Nucleus accumbens (tissue), 56 donors: ENCODE measurements around the gene RAC2.
"Not testable (repeated sequence)": the region's sequence is repeated elsewhere in the genome, so short reads cannot be mapped to it uniquely, and the experiment has no call there.

ENCODE experiments used
- DNase-seq, 56 donors: peaks; one replicate each; lab custom pipeline; 2025; lab: John Stamatoyannopoulos, UW

The RAC2 gene

DNA sequence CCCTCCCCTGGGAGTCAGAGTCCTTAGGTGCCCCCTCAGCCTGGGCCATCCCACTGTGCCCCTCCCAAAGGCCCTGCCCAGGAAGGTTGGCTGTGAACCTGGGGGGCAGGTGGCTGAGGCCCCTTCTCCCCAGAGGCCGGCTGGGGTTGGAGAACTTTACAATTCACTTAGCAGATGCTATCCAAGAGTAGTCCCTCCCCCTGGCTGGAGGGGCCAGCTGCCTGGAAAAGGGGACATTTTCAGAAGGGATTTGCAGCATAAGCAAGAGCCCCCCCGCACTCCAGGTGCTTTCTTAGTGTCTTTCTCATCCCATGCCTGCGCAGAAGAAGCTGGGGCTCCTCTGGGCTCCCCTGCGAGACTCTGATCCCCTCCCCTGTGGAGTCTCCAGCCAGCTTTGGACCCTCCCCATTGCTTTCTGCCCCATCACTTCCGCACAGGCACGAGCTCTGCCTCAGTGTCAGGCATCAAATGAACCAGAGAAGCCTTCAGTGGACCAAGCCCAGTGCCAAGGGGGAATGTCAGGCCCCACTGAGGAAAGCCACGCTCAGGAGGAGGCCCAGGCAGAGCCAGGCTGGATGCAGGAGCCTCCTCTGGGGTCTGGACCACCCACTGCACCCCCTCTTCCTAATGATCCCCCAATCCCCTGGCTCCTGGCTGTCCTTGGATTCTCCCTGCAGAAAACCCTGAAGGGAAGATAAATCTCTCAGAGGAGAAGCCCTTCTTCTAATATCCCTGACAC lies 35.5 kb downstream of the RAC2 start:
- no peak for DNase-seq

DNA sequence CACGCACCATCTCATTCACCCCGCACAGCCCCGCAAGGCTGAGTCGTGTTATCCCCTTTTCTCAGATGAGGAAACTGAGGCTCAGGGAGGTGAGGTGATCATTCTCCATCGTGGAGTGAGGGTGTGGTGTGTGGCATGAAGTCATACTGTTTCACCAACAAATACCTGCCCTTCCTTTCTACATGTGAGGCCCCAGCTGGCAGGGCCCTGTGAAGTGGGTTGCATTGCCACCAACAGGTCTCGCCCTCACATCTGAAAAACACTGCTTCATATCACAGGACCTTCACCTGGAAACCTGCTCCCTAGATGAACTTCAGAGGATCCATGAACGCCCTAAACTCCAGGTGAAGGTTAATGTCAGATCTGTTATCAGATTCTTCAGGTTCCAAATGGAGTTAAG lies 36.1 kb downstream of the RAC2 start:
- no peak for DNase-seq

DNA sequence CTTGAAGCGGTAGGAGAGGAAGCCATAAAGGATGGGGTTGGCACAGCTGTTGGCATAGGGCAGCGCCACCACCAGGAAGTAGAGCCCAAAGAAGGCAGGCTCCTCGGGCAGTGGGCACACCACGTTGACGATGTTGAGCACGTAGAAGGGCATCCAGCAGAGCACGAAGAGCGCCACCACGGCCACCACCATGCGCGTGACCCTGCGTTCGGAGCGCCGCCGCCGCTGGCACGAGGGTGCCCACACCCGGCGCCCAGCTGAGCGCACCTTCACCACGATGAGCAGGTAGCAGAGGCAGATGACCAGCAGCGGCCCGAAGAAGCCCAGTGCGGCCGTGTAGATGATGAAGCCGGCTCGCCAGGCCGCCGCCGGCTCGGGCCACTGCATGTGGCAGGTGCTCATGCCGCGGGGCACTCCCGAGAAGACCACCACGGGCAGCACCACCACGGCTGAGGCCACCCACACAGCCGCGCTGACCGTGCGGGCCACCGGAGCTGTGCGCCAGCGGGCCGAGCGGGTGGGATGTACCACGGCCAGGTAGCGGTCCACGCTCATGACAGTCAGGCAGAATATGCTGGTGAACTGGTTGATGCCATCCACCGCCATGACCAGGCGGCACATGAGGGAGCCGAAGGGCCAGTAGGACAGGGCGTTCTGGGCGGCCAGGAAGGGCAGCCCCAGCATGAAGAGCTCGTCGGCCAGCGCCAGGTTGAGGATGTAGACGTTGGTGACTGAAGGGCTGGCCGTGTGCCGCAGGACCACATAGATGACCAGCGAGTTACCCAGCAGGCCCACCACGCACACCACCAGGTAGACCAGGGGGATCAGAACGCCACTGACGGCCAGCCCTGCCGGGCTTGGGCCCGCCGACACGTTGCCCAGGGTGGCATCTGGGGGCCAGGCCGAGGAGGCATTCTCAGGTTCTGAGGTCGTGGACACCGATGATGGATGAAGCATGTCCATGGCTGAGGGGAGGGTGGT lies 36.9 kb downstream of the RAC2 start:
- no peak for DNase-seq

DNA sequence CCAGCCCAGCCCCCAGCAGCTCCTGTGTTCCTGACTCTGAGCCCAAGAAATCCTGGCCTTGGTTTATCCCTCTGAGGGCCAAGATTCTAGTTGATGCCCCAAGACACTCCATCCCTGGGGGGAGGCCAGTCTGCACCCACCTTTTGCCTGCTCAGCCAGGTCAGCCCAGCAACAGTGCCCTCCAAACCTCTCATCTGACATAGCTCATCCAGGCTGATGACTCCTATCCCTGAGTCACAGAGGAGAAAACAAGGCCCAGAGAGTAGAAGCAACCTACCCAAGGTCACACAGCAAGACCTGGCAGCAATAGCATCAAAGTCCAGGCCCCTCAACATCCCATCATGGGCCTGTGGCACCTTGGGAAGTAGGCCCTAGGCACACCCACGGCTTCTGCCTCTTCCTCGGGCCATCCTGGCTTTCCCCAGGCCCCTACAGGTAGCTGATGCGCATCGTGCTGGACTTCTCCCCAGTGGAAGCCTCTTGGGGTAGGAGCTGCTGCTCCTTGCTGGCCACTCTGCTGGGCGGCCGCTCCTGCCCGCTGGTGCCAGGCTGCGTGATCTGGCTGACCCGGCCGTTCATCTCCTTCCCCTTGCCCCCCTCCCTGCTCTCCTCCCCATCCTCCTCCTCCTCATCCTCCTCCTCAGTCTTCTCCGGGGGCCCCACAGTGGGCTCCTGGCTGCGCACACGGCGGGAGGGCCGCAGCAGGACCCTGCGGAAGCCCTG lies 37.8 kb downstream of the RAC2 start:
- no peak for DNase-seq

DNA sequence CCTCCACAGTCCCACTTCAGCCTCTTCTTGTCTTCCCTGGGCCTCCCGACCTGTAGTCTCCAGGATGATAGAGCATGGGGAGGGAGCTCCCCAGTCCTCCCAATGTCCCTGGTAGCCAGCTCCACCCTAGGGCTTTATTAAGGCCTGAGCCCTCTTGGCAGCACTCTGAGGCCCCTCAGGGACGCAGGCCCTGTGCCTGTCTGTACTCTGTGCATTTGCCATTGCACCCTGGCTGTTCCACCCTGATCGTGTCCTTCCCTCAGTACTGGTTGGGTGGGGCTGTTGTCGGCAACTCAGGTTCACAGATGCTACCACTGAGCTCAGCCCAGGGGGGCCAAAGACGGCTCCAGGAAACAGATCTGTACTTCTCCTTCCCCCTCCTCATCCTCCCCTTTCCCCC lies 39.0 kb downstream of the RAC2 start:
- no peak for DNase-seq

DNA sequence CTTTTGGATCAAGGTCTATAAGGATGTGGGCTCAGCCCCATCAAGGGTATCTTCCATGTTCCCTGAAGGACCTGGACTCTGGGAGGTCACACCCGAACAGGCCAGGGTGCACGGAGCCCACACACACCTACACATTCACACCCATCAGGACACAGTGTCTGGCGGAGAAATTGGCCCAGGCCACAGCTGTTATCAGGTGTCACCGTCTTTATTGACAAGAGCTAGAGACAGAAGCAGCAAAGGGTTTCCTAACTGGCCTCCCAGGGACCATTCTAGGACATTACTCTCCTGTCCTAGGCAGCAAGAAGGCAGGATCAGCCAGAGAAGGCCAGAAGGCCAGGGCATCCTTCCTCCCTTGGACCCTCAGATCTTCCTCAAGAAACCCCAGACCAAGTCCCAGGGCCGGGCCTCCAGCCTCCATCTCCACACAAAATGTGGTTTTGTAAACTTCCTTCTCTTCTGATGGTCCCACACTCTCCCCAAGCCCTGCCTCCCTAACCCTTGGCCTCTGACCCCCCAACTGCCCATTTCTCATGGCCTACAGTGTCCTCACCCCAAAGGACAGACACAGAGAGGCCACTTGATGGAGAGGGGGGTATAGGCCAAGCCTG lies 39.9 kb downstream of the RAC2 start:
- no peak for DNase-seq

DNA sequence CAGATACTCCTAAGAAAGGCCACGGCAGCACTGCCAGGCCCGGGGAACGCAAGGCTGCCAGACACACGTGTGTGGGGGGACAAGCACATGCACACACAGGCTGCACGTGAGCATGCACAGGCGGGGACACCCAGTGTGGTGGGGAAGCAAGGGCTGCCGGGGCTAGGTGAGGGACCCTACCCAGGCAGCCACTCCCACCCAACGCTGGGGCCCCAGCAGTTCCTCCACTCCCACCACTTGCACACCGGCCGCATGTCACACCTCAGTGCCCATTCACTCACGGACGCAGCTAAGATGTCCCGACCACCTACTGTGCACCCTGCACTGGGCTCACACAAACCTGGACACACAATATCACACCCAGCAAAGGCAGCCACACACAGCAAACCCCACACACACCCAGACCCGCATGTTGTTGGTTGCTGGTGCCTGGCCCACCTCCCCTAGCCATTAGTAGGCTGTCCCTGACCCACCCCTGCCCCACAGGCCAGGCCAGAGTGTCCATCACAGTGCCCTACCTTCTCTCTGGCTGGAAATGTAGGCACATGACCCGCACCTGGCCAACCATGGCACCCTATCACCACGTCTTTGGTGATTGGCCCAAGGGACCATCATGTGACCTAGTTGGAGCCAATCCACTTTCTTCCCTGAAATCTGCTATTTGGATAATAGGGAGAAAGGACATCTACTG lies 40.6 kb downstream of the RAC2 start:
- DNase-seq = no peak

DNA sequence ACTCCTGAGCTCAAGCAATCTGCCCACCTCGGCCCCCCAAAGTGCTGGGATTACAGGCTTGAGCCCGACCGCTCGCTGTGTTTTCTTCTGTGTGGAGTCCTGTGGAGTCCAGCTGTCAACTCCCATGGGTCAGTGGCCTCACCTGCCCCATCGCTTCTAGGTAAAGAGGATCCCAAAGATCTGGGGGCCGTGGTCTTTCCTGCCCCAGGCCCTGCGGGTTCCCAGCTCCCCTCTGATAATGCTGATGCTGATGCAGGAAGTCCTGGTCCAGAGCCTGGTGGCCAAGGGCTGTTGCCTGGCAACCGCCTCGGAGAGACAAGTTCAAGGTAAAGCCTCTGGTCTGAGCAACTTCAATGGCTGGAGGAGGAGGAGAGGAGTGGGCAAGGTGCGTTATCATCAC lies 41.4 kb downstream of the RAC2 start:
- no peak for DNase-seq

DNA sequence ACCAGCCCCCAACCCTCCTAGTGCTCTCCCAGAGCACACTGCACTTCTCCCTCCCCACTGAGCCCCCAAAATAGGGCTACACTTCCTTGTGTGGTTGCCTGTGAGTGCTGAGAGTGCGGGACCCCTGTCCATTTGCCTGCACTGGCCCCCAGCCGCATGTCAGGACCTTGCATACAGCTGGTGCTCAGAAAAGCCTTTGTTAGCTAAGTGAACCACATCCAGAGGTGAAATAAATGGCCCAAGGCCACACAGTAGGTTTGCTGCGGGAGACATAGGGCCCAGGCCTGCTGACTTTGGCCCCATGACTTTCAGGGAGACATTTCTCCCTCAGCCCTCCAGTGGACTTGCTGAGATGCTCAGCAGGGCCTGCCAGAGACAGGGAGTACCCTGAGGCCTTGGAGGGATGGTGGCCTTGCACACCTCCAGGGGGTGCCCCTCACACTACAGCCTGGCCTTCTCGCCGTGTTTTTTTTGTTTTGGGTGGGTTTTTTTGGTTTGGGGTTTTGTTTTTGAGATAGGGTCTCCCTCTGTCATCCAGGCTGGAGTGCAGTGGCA lies 42.0 kb downstream of the RAC2 start:
- no peak for DNase-seq

DNA sequence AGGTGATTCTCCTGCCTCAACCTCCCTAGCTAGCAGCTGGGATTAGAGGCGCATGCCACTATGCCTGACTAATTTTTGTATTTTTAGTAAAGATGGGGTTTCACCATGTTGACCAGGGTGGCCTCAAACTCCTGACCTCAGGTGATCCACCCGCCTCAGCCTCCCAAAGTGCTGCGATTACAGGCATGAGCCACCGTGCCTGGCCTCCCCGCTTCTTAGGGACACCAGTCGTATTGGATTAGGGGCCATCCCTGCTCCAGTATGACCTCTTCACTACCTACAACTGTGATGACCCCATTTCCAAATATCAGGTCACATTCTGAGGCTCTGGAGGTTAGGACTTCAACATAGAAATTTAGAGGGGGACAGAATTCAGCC lies 42.6 kb downstream of the RAC2 start:
- not testable (repeated sequence) for DNase-seq

DNA sequence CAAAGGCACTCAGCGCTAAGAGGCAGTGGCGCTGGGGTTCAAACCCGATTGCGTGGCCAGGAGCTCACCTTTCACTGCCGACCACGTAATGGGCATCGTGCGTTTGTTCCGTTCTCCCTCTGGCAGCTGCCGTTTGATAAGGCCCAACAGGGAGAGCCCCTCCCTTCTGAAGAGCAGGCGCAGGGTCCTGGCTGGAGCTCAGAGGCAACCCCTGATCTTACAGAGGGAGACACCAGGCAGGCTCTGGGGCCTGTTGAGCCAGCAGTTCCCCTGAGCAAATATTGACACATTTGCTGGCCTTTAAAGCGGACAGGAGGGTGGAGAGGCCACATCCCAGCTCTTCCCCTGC lies 44.3 kb downstream of the RAC2 start:
- DNase-seq = no peak

DNA sequence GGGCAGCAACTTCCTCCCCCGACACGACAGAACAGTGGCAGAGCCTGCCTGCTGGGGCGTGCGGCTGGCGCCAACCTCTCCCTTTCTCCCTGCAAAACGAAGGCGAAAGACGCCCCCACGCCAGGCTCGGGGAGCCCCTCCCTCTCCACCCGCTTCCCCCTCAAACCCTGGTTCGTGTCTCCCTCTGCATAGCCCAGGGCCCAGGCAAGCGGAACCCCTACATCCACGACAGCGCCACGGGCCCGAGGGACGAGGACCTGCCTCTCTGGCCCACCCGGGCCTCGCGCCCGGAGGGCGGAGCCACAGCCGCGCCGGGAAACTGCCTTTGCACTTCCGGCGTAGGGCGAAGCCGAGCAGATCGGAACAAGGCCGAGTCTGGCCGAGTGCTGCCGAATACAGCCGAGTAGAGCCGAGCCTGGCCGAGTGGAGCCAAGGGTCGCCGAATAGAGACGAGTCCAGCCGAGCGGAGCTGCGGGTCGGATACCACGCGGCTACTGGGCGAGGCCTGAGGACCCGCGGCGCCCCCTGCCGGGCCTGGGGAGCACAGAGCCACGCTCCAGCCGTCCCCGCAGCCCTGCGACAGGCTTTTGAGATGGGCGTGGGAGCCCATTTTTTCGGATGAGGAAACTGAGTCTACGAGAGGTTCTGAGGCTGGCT lies 44.8 kb downstream of the RAC2 start:
- DNase-seq = peak in 55 of 56 donors; percentile 72 to 99 (median 97)

DNA sequence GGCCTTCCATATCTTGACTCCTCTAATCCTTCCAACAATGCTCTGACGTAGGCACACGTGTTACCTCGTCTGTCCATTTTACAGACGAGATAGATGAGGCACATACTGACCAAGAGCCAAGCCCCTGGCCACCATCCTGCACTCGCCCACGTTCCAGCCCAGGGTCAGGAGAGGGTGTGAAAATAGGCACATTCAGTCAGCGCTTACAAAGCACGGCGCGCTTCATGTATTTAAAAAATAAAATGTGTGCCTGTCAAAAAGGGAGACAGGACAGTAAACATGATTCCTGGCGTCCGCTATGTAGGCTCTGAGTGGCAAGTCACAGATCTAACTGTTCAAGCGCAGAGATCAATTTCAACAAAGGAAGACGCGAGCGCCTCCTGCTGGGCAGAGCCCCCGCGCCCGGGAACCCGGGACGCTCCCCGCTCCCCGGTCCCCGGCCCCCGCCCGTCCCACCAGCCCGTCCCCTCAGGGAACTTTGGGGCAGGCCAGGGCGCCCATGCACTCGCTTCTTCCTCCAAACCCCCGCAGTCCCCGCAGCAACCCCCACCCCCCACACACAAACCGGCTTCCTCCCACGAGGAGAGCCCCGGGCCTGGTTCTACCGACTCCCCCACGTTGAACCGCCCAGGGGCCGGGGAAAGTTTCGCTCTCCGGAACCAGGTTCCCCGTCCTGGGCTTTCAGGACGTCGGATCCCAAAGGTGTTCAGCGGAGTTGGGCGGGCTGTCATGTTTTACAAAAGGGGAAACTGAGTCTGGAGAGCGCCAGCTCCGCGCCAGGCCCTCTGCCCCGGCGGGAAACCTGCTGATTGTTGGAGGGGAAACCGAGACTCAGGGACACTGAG lies 45.6 kb downstream of the RAC2 start:
- peak in 52 of 56 donors; percentile 26 to 89 (median 68) for DNase-seq

DNA sequence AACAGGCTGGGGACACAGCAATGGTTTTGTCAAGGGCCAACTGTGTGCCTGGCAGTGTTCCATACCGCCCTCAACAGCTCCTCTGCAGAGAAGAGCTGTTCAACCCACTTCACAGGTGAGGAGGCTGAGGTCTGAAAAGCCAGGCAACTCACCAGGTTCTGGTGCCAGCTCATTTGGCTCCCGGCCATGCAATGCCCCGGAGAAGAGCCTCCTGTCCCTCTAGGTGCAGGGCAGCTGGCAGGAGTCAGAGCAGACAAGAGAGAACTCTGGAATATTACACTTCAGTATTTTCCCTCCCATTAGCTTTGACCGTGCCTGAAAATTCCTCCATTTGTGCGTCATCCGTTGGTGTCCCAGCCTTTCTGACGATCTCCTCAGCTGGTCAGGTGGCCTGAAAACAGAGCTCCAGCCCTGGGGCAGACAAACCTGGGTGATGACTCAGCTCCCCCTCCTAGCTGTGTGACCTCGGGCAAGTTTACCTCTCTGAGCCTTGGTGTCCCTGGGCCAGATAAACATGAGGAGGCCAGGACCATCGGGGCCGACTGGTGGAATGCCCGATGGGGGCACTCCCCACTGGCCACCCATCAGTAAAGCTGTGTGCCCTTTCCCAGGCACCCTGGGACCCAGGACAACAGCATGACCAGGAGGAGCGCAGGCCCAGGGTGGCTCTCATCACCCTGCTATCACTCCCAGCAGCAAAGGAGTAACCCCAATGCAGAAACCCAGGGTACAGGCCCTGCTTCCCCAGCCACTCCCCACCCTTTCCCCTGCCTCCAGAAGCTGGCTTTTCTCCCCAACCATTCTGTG lies 46.4 kb downstream of the RAC2 start:
- peak in 4 of 56 donors; percentile 40 to 65 (median 48) for DNase-seq

DNA sequence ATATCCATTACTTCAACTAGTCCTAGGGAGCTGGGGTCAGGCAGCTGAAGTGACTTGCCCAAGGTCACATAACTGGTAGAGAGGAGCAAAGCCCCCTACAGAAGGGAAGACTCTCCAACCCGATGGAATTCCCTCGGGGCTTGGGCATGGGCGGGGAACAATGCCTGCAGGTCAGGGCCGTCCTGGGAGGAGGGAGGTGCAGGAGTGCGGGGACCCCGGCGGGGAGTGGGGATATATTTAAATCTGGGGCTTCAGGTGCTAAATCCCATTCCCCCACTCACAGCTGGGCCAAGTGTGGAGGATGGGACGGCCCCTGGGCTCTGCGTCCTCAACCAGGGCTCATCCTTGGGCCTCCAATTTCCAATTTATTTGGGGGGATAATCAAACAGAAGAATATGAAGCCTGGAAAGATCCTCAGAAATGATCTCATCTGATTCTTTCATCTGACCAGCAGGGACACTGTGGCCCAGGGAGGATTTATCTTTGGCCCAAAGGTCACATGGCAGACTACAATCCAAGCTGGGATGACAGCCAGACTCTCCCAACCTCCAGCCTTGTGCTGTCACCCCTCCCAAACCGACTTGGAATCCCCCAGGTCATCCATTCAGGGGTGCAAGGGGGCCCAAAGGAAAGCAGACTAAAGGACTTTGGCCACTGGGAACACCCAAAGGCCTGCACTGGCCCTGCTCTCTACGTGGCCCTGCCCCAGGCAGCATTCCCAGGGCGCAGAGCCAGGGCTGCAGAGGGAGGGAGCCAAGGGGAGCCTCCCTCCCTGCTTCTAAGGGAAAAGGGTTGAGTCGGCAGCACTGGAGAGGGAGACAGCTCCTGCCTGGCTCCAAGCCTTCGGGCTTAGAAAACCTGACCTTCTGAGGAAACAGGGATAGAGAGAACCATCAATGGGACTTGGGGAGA lies 47.3 kb downstream of the RAC2 start:
- peak in 30 of 56 donors; percentile 14 to 77 (median 35) for DNase-seq

DNA sequence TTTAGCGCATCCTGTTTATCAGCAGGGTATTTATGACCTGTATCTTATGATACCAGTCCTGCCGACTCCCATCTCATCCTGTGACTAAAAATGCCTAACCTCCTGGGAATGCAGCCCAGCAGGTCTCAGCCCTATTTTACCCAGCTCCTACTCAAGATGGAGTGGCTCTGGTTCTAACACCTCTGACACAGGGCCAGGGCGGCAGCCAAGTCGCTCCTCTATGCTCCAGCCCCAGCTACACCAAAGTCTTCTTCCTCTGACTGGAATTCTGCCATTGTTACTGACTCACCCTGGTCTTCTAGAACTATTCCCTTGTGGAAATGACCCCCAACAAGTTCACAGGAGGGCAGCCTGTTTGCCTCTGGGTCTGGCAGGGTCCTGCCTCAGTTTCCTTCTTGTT lies 48.1 kb downstream of the RAC2 start:
- no peak for DNase-seq
